Ascending aorta (tissue), 2 donors: Measurements from ENCODE around the gene TOLLIP. TPM values are rescaled to one million over a fixed set of nuclear protein-coding genes. Genes with fewer than 3 reads are reported as not detected.

Experiments used
- DNase-seq, 2 donors: peaks; one replicate each; pipeline ENCODE4 v3.0.0-alpha.2; 2019; ENCODE audit warnings: low spot score in 2 of 2
- H3K27ac ChIP-seq, 2 donors: fragments of 200-600 bp; sonication (generic); one replicate each; pipeline ENCODE4 v1.5.1; 2016 to 2017; ENCODE audit warnings: mild to moderate bottlenecking in 1 of 2
- H3K27me3 ChIP-seq: fragments of 200-600 bp; sonication (generic); one replicate; pipeline ENCODE4 v1.5.1; 2017
- H3K36me3 ChIP-seq, 2 donors: fragments of 200-600 bp; sonication (generic); one replicate each; pipeline ENCODE4 v1.5.1; 2016
- H3K4me1 ChIP-seq, 2 donors: fragments of 200-600 bp; sonication (generic); one replicate each; pipeline ENCODE4 v1.5.1; 2016 to 2017; ENCODE audit warnings: mild to moderate bottlenecking in 1 of 2
- H3K4me3 ChIP-seq, 2 donors: fragments of 200-600 bp; sonication (generic); one replicate each; pipeline ENCODE4 v1.5.1; 2016 to 2017; ENCODE audit warnings: mild to moderate bottlenecking in 1 of 2
- H3K9me3 ChIP-seq, 2 donors: fragments of 200-600 bp; sonication (generic); one replicate each; pipeline ENCODE4 v1.5.1; 2016
- CTCF ChIP-seq, 3 experiments: fragments of 200-600 bp in 2 of 3; fragments of 450-650 bp in 1 of 3; sonication (generic) in 2 of 3; IDR thresholded peaks; one replicate each; pipeline ENCODE4 v1.5.1; 2016 to 2019; ENCODE audit warnings: antibody characterized with exemption in 3 of 3, mild to moderate bottlenecking in 1 of 3, moderate library complexity in 1 of 3
- intact Hi-C: fragments of 100-400 bp; cut with DNase I; formaldehyde crosslinking; loops from one replicate; pipeline ENCODE4 v1.15.1; 2023
- total RNA-seq: library from RNA; depleted of rRNA; stranded (reverse); fragments of >200 nt; gene quantifications from one replicate; pipeline ENCODE4 v1.1.0, GENCODE V29; 2016

TOLLIP gene
- total RNA-seq, 1 donor from 2014 or later = 63.0 TPM

- no peak overlapping the region for H3K4me3 ChIP-seq
- H3K4me1 ChIP-seq = no peaks in the 10 kb centered on the region
- no peaks in the 10 kb centered on the region for H3K36me3 ChIP-seq
- H3K27me3 ChIP-seq = no peaks in the 10 kb centered on the region
- no peaks in the 10 kb centered on the region for H3K9me3 ChIP-seq
- intact Hi-C loops = no loop called here
- no peak overlapping the region for H3K27ac ChIP-seq
- DNase-seq = no peak
- TF ChIP-seq CTCF (IDR thresholded peaks at IDR 0.05) = no peak
These were observed 67.7 kb downstream of the TOLLIP start for GRCh38 chr11:1241706-1242105.

GRCh38 chr11:1240771-1241170 is 68.7 kb downstream of the TOLLIP start:
- H3K4me3 ChIP-seq = no peak overlapping the region
- no peaks in the 10 kb centered on the region for H3K9me3 ChIP-seq
- H3K27me3 ChIP-seq = no peaks in the 10 kb centered on the region
- intact Hi-C loops = no loop called here
- H3K36me3 ChIP-seq = no peaks in the 10 kb centered on the region
- no peak for DNase-seq
- H3K4me1 ChIP-seq = no peaks in the 10 kb centered on the region
- H3K27ac ChIP-seq = no peak overlapping the region
- no peak for TF ChIP-seq CTCF (IDR thresholded peaks at IDR 0.05)

- no peak for DNase-seq
- TF ChIP-seq CTCF (IDR thresholded peaks at IDR 0.05) = no peak
- H3K9me3 ChIP-seq = no peaks in the 10 kb centered on the region
- intact Hi-C loops = no loop called here
- H3K27me3 ChIP-seq = no peaks in the 10 kb centered on the region
- H3K4me3 ChIP-seq = no peak overlapping the region
- no peaks in the 10 kb centered on the region for H3K36me3 ChIP-seq
- H3K4me1 ChIP-seq = no peaks in the 10 kb centered on the region
- H3K27ac ChIP-seq = no peak overlapping the region
These were observed 69.7 kb downstream of the TOLLIP start for GRCh38 chr11:1239596-1240205.

GRCh38 chr11:1238767-1239595 is 70.5 kb downstream of the TOLLIP start:
- intact Hi-C loops = no loop called here
- DNase-seq = no peak
- Histone ChIP-seq H3K4me1 (no peaks in the 10 kb centered on the region), H3K36me3 (no peaks in the 10 kb centered on the region), H3K4me3 (no peak overlapping the region), H3K27me3 (no peaks in the 10 kb centered on the region), H3K9me3 (no peaks in the 10 kb centered on the region), H3K27ac (no peak overlapping the region)
- TF ChIP-seq CTCF (IDR thresholded peaks at IDR 0.05) = no peak

- Histone ChIP-seq H3K9me3 (no peaks in the 10 kb centered on the region), H3K4me1 (no peaks in the 10 kb centered on the region), H3K4me3 (no peak overlapping the region), H3K36me3 (no peaks in the 10 kb centered on the region), H3K27ac (no peak overlapping the region), H3K27me3 (no peaks in the 10 kb centered on the region)
- DNase-seq = no peak
- no peak for TF ChIP-seq CTCF (IDR thresholded peaks at IDR 0.05)
- intact Hi-C loops = no loop called here
These were observed 71.6 kb downstream of the TOLLIP start for GRCh38 chr11:1237851-1238250.
